Measurements from ENCODE around the gene ZC3H14. TPM values are rescaled to one million over a fixed set of nuclear protein-coding genes. Genes with fewer than 3 reads are reported as not detected.

The ZC3H14 gene
- total RNA-seq, result 10 to 100 TPM; 53.7 to 67.9 TPM

DNA sequence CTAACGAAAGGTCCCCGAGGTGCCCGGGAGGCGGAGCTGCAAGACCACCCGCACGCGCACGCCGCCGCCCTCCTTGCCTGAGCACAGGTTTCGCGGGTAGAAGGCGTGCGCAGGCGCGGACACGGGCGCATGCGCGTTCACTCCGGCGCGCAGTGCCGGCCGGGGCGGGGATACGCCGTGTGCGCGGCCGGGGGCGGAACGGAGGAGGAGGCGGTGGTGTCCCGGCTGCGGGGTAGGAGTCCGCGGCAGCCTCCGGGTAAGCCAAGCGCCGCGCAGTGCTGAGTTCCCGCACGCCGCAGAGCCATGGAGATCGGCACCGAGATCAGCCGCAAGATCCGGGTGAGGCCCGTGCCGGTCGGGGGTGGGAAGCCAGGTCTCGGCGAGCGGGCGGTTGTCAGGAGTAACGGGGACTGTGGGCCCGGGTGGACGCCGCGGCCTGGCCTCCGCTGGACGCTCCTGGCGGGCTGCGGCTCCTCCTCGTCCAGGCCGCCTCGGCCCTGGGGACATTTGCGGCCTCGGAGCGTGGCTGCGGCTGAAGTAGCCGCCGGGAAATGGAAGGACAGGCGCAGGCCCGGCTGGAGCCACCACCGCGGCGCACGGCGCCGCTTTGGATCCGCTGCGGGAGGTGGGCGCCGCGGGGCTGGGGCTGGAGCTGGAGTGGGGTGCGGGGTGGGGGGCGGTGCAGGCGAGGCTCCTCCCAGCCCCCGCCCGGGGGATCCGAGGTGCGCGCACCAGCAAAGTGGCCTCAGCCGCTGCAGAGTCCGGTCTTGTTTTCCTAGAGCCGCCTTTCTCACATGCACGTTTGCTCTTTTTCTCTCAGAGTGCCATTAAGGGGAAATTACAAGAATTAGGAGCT lies at the start of gene ZC3H14:
ZC3H14 (plus strand) TSS at position 207 of the 856 bp plus-strand sequence; CDS start at position 304, 97 bp downstream.

DNA sequence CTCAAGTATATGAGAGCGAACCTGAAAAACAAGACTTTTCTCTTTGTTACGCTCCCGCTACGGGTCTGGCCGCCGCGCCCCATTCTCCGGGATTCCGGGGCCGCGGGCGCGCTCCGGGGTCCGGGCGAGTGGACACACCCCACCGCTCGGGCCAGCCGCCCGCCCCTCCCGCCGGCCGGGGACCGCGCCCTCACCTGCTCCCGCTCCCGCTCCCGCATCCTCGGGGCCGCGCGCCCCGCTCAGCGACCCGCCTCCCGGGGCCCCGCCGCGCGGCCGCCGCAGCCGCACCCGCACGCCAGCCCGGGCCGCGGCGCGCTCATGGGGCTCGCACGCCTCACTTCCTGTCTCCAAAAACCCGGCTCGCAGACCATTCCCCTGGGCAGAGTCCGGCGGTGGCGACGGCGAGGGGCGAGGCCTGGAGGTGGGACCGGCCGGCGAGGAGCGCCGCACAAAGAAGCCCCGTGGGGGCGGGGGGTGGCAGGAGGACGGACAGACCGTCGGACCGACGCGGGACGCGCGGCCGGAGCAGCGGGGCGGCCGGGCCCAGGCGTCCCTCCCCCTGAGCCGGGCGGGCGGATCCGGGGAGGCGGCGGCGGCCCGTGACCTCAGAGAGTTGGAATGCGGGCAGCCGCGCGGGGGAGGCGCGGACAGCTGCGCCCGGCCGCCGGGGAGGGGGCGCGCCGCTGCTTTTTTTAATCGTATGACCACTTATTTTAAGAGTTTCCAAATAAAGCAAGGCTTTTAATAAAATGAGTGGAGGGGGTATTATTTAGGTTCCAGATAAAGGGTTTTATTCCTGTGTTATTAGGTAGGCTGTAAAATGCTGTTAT lies 8.2 kb upstream of the ZC3H14 start, which contains the start of gene PTPN21:
PTPN21 (minus strand) TSS at position 551 of the 830 bp plus-strand sequence. CDS start 4,590 bp downstream, outside the sequence.

Small RNA genes lying within 50 kb of the gene (small RNA-seq; reads per million reads assigned to genes)
- gene RNU4-22P, result 0 reads per million in 2 donors

Other genes starting within 250 kb of the ZC3H14 start
- gene KCNK10, start 239.8 kb upstream of the ZC3H14 start, total RNA-seq, result not detected
- 10 to 100 TPM in 1 of 2 donors, 1 to 10 TPM in 1; 8.0 to 12.0 TPM for gene SPATA7, start 177.4 kb upstream of the ZC3H14 start, total RNA-seq
- gene PTPN21, start 8.0 kb upstream of the ZC3H14 start, total RNA-seq, result 1 to 10 TPM; 4.3 to 6.5 TPM
- under 1 TPM; under 0.01 to 0.69 TPM for gene EML5, start 229.9 kb downstream of the ZC3H14 start, total RNA-seq

Measured in melanocyte of skin (primary cell).